ENCODE measurements around the gene SAFB.
"Not testable (repeated sequence)": the region's sequence is repeated elsewhere in the genome, so short reads cannot be mapped to it uniquely, and the experiment has no call there.

Gene SAFB

GRCh38 chr19:5607318-5608275, 15.3 kb upstream of the SAFB start:
- peaks cover 21% of the 10 kb centered on the region for H4K20me1 ChIP-seq (ENCODE audit: insufficient read depth, low read length)
- peaks cover 67% of the 10 kb centered on the region for H3K79me2 ChIP-seq (ENCODE audit: low read length)
- H3K36me3 ChIP-seq (replicated peaks; ENCODE audit: low read depth, low read length): peaks cover 74% of the 10 kb centered on the region
- H2AFZ ChIP-seq (ENCODE audit: low read depth, low read length): no peak overlapping the region
- no peak overlapping the region for H3K4me2 ChIP-seq (ENCODE audit: low read length)
- H3K4me1 ChIP-seq (ENCODE audit: low read length): no peaks in the 10 kb centered on the region
- H3K9ac ChIP-seq (ENCODE audit: low read length): no peak overlapping the region
- H3K9me3 ChIP-seq (ENCODE audit: insufficient read depth, low read length): no peaks in the 10 kb centered on the region
- TF ChIP-seq EZH2phosphoT487 (IDR thresholded peaks at IDR 0.05; ENCODE audit: low read depth) (no peak), CTCF (IDR thresholded peaks at IDR 0.05; ENCODE audit: low read depth, low read length) (no peak)
- no peak overlapping the region for H3K27ac ChIP-seq (ENCODE audit: low read length)
- no peaks in the 10 kb centered on the region for H3K27me3 ChIP-seq (ENCODE audit: low read depth, low read length)
- H3K4me3 ChIP-seq (ENCODE audit: low read length): no peak overlapping the region

- Histone ChIP-seq H2AFZ (ENCODE audit: low read depth, low read length) (no peak overlapping the region), H3K4me1 (ENCODE audit: low read length) (no peaks in the 10 kb centered on the region), H3K36me3 (replicated peaks; ENCODE audit: low read depth, low read length) (peaks cover 76% of the 10 kb centered on the region), H3K9ac (ENCODE audit: low read length) (no peak overlapping the region), H3K79me2 (ENCODE audit: low read length) (peaks cover 68% of the 10 kb centered on the region), H3K27me3 (ENCODE audit: low read depth, low read length) (no peaks in the 10 kb centered on the region), H4K20me1 (ENCODE audit: insufficient read depth, low read length) (peaks cover 26% of the 10 kb centered on the region), H3K4me2 (ENCODE audit: low read length) (no peak overlapping the region), H3K4me3 (ENCODE audit: low read length) (no peak overlapping the region), H3K9me3 (ENCODE audit: insufficient read depth, low read length) (no peaks in the 10 kb centered on the region), H3K27ac (ENCODE audit: low read length) (no peak overlapping the region)
- no peak for TF ChIP-seq CTCF (IDR thresholded peaks at IDR 0.05; ENCODE audit: low read depth, low read length)
- no peak for TF ChIP-seq EZH2phosphoT487 (IDR thresholded peaks at IDR 0.05; ENCODE audit: low read depth)
These were observed 14.6 kb upstream of the SAFB start for GRCh38 chr19:5608291-5608690.

- not testable (repeated sequence) for H2AFZ ChIP-seq (ENCODE audit: low read depth, low read length); H3K27ac ChIP-seq (ENCODE audit: low read length); H3K4me2 ChIP-seq (ENCODE audit: low read length); H3K9me3 ChIP-seq (ENCODE audit: insufficient read depth, low read length); H3K27me3 ChIP-seq (ENCODE audit: low read depth, low read length); H3K4me3 ChIP-seq (ENCODE audit: low read length); H3K9ac ChIP-seq (ENCODE audit: low read length); H3K4me1 ChIP-seq (ENCODE audit: low read length)
- peaks cover 76% of the 10 kb centered on the region for H3K36me3 ChIP-seq (replicated peaks; ENCODE audit: low read depth, low read length)
- peaks cover 67% of the 10 kb centered on the region for H3K79me2 ChIP-seq (ENCODE audit: low read length)
- H4K20me1 ChIP-seq (ENCODE audit: insufficient read depth, low read length): peaks cover 26% of the 10 kb centered on the region
These were observed 14.1 kb upstream of the SAFB start for GRCh38 chr19:5608766-5609165.

GRCh38 chr19:5609881-5610448, 12.9 kb upstream of the SAFB start:
- no peak overlapping the region for H2AFZ ChIP-seq (ENCODE audit: low read depth, low read length)
- no peaks in the 10 kb centered on the region for H3K4me1 ChIP-seq (ENCODE audit: low read length)
- H3K27me3 ChIP-seq (ENCODE audit: low read depth, low read length): no peaks in the 10 kb centered on the region
- no peak overlapping the region for H3K27ac ChIP-seq (ENCODE audit: low read length)
- no peak overlapping the region for H3K4me2 ChIP-seq (ENCODE audit: low read length)
- H3K9me3 ChIP-seq (ENCODE audit: insufficient read depth, low read length): no peaks in the 10 kb centered on the region
- H3K79me2 ChIP-seq (ENCODE audit: low read length): peaks cover 71% of the 10 kb centered on the region
- peaks cover 26% of the 10 kb centered on the region for H4K20me1 ChIP-seq (ENCODE audit: insufficient read depth, low read length)
- TF ChIP-seq CTCF (IDR thresholded peaks at IDR 0.05; ENCODE audit: low read depth, low read length) (no peak), EZH2phosphoT487 (IDR thresholded peaks at IDR 0.05; ENCODE audit: low read depth) (no peak)
- no peak overlapping the region for H3K9ac ChIP-seq (ENCODE audit: low read length)
- no peak overlapping the region for H3K4me3 ChIP-seq (ENCODE audit: low read length)
- H3K36me3 ChIP-seq (replicated peaks; ENCODE audit: low read depth, low read length): peaks cover 76% of the 10 kb centered on the region
